Astrocyte (in vitro differentiated cells and primary cell): ENCODE results near the gene NCAPD2. TPM values are rescaled to one million over a fixed set of nuclear protein-coding genes. Genes with fewer than 3 reads are reported as not detected.
A peak's percentile ranks its signal among the peaks of the same experiment; 100 is the strongest.

ENCODE experiments used
- DNase-seq: peaks from one replicate; pipeline ENCODE4 v3.0.0-alpha.2; 2010; ENCODE audit warnings: low read depth
- FAIRE-seq: peaks from 2 replicates; lab custom pipeline; 2011; peaks lifted over from hg19 to GRCh38; lab: Jason Lieb, UNC
- H2AFZ ChIP-seq: 2 replicates; pipeline ENCODE4 v1.6.0; 2012; ENCODE audit warnings: low read depth, low read length, inconsistent platforms
- H3K27ac ChIP-seq: 2 replicates; pipeline ENCODE4 v1.5.1; 2011; ENCODE audit warnings: low read depth, low read length, inconsistent platforms
- H3K27me3 ChIP-seq: 2 replicates; pipeline ENCODE4 v1.6.0; 2011; ENCODE audit warnings: low read length, inconsistent platforms; ENCODE audit not compliant: insufficient read depth
- H3K36me3 ChIP-seq: 2 replicates; pipeline ENCODE4 v1.5.1; 2011; ENCODE audit warnings: low read length, inconsistent platforms; ENCODE audit not compliant: insufficient read depth
- H3K4me1 ChIP-seq: 2 replicates; pipeline ENCODE4 v1.5.1; 2011; ENCODE audit warnings: low read length, inconsistent platforms; ENCODE audit not compliant: insufficient read depth
- H3K4me2 ChIP-seq: 2 replicates; pipeline ENCODE4 v1.6.0; 2012; ENCODE audit warnings: low read length, inconsistent platforms
- H3K4me3 ChIP-seq: 2 replicates; pipeline ENCODE4 v1.5.1; 2011; ENCODE audit warnings: low read depth, mild to moderate bottlenecking, low read length, inconsistent platforms; ENCODE audit not compliant: insufficient read depth
- H3K79me2 ChIP-seq: 2 replicates; pipeline ENCODE4 v1.6.0; 2012; ENCODE audit warnings: mild to moderate bottlenecking, low read length, inconsistent platforms; ENCODE audit not compliant: insufficient read depth
- H3K9ac ChIP-seq: 2 replicates; pipeline ENCODE4 v1.6.0; 2012; ENCODE audit warnings: mild to moderate bottlenecking, low read length, inconsistent platforms
- H3K9me3 ChIP-seq: 2 replicates; pipeline ENCODE4 v1.5.1; 2012; ENCODE audit warnings: low read depth, mild to moderate bottlenecking, low read length, inconsistent platforms; ENCODE audit not compliant: insufficient read depth
- H4K20me1 ChIP-seq: 2 replicates; pipeline ENCODE4 v1.6.0; 2012; ENCODE audit warnings: low read length, inconsistent platforms; ENCODE audit not compliant: insufficient read depth
- H3K27ac Mint-ChIP-seq: one replicate; pipeline ENCODE4 v1.8.0; 2021; ENCODE audit warnings: mild to moderate bottlenecking, mixed read lengths; ENCODE audit not compliant: unreplicated experiment
- H3K27me3 Mint-ChIP-seq: one replicate; pipeline ENCODE4 v1.8.0; 2021; ENCODE audit warnings: low read depth, mixed read lengths; ENCODE audit not compliant: unreplicated experiment
- H3K36me3 Mint-ChIP-seq: one replicate; pipeline ENCODE4 v1.8.0; 2021; ENCODE audit warnings: low read depth, mixed read lengths; ENCODE audit not compliant: unreplicated experiment
- H3K4me1 Mint-ChIP-seq: one replicate; pipeline ENCODE4 v1.8.0; 2021; ENCODE audit warnings: low read depth, mixed read lengths; ENCODE audit not compliant: unreplicated experiment
- H3K4me3 Mint-ChIP-seq: one replicate; pipeline ENCODE4 v1.8.0; 2021; ENCODE audit warnings: mild to moderate bottlenecking, moderate library complexity, mixed read lengths; ENCODE audit not compliant: unreplicated experiment
- H3K9me3 Mint-ChIP-seq: one replicate; pipeline ENCODE4 v1.8.0; 2021; ENCODE audit warnings: mild to moderate bottlenecking, mixed read lengths; ENCODE audit not compliant: unreplicated experiment
- CTCF ChIP-seq: IDR thresholded peaks from 2 replicates; pipeline ENCODE4 v1.5.1; 2011; ENCODE audit warnings: low read depth, mild to moderate bottlenecking, inconsistent platforms, low read length, moderate library complexity; ENCODE audit not compliant: insufficient read depth
- EZH2 ChIP-seq: IDR thresholded peaks from 2 replicates; pipeline ENCODE4 v1.6.1; 2012; ENCODE audit warnings: mild to moderate bottlenecking, low read length, inconsistent platforms; ENCODE audit not compliant: insufficient read depth
- total RNA-seq: library from RNA; stranded (reverse); gene quantifications from 2 replicates; pipeline ENCODE4 v1.2.1, GENCODE V29; 2021

NCAPD2 gene
- total RNA-seq, 1 donor from 2014 or later = 18.6 TPM

GRCh38 chr12:6542209-6543009 is 48.5 kb downstream of the NCAPD2 start:
- Mint-ChIP-seq H3K4me1 (peaks cover 29% of the 10 kb centered on the region), H3K27ac (no peak overlapping the region), H3K4me3 (no peak overlapping the region), H3K27me3 (no peaks in the 10 kb centered on the region), H3K36me3 (peaks cover 25% of the 10 kb centered on the region), H3K9me3 (no peaks in the 10 kb centered on the region)
- Histone ChIP-seq H3K9ac (no peak overlapping the region), H3K9me3 (no peaks in the 10 kb centered on the region), H3K4me3 (no peak overlapping the region), H4K20me1 (peaks cover 38% of the 10 kb centered on the region), H3K4me1 (peaks cover 29% of the 10 kb centered on the region), H2AFZ (no peak overlapping the region), H3K4me2 (no peak overlapping the region), H3K36me3 (peaks cover 29% of the 10 kb centered on the region), H3K79me2 (peaks cover 49% of the 10 kb centered on the region), H3K27ac (no peak overlapping the region), H3K27me3 (no peaks in the 10 kb centered on the region)
- TF ChIP-seq EZH2 = no peak
- no peak for TF ChIP-seq CTCF
- FAIRE-seq (no peak), DNase-seq (no peak)

- H3K36me3 ChIP-seq = peaks cover 16% of the 10 kb centered on the region
- peaks cover 48% of the 10 kb centered on the region for H3K4me1 ChIP-seq
- no peak overlapping the region for H2AFZ ChIP-seq
- no peak overlapping the region for H3K27ac Mint-ChIP-seq
- no peaks in the 10 kb centered on the region for H3K27me3 ChIP-seq
- no peaks in the 10 kb centered on the region for H3K9me3 Mint-ChIP-seq
- DNase-seq (no peak), FAIRE-seq (no peak)
- TF ChIP-seq CTCF = no peak
- no peak for TF ChIP-seq EZH2
- peaks cover 20% of the 10 kb centered on the region for H3K36me3 Mint-ChIP-seq
- peaks cover 22% of the 10 kb centered on the region for H3K4me1 Mint-ChIP-seq
- H3K4me3 ChIP-seq = no peak overlapping the region
- no peak overlapping the region for H3K9ac ChIP-seq
- H3K9me3 ChIP-seq = no peaks in the 10 kb centered on the region
- H4K20me1 ChIP-seq = peaks cover 9% of the 10 kb centered on the region
- peak overlapping the region; percentile 29 for H3K4me2 ChIP-seq
- no peak overlapping the region for H3K27ac ChIP-seq
- peaks cover 68% of the 10 kb centered on the region for H3K79me2 ChIP-seq
- peak overlapping the region; percentile 8 for H3K4me3 Mint-ChIP-seq
- H3K27me3 Mint-ChIP-seq = no peaks in the 10 kb centered on the region
Observed at GRCh38 chr12:6546016-6546415, 52.1 kb downstream of the NCAPD2 start.

- Histone ChIP-seq H3K27ac (peak overlapping the region; percentile 68), H3K4me2 (peak overlapping the region; percentile 82)
- no peak overlapping the region for H3K4me3 Mint-ChIP-seq
Observed at GRCh38 chr12:6547566-6547965, 53.7 kb downstream of the NCAPD2 start.

More at GRCh38 chr12:6547566-6547965, 53.7 kb downstream of the NCAPD2 start:
- no peak for FAIRE-seq
- H3K36me3 Mint-ChIP-seq = peaks cover 17% of the 10 kb centered on the region
- peaks cover 36% of the 10 kb centered on the region for H3K4me1 Mint-ChIP-seq
- H3K79me2 ChIP-seq = peaks cover 73% of the 10 kb centered on the region
- H3K36me3 ChIP-seq = peaks cover 16% of the 10 kb centered on the region
- H3K27me3 Mint-ChIP-seq = no peaks in the 10 kb centered on the region
- DNase-seq = no peak
- no peak overlapping the region for H2AFZ ChIP-seq
- H3K9me3 Mint-ChIP-seq = no peaks in the 10 kb centered on the region
- peaks cover 57% of the 10 kb centered on the region for H3K4me1 ChIP-seq
- peaks cover 11% of the 10 kb centered on the region for H4K20me1 ChIP-seq
- no peaks in the 10 kb centered on the region for H3K9me3 ChIP-seq
- H3K4me3 ChIP-seq = peak overlapping the region; percentile 54
- peak overlapping the region; percentile 79 for H3K9ac ChIP-seq
- peak overlapping the region; percentile 64 for H3K27ac Mint-ChIP-seq
- H3K27me3 ChIP-seq = no peaks in the 10 kb centered on the region
- TF ChIP-seq CTCF (no peak), EZH2 (no peak)
